Fibroblast of upper back skin (primary cell): ENCODE results near the gene BAIAP3.

Experiments
- DNase-seq: peaks from one replicate; pipeline ENCODE4 v3.0.0-alpha.2; 2013

The BAIAP3 gene

GRCh38 chr16:1374418-1375297 lies 41.2 kb downstream of the BAIAP3 start:
- no peak for DNase-seq

- no peak for DNase-seq
Measured at GRCh38 chr16:1375298-1375640, 41.8 kb downstream of the BAIAP3 start.

GRCh38 chr16:1375741-1376410 lies 42.4 kb downstream of the BAIAP3 start:
- DNase-seq, result no peak

GRCh38 chr16:1377406-1378010 lies 44.1 kb downstream of the BAIAP3 start:
- no peak for DNase-seq

- DNase-seq, result no peak
Measured at GRCh38 chr16:1378087-1378803, 44.8 kb downstream of the BAIAP3 start.

GRCh38 chr16:1378804-1379303 lies 45.4 kb downstream of the BAIAP3 start:
- DNase-seq, result peak; percentile 53

GRCh38 chr16:1379304-1380076 lies 46.0 kb downstream of the BAIAP3 start:
- peak; percentile 51 for DNase-seq

GRCh38 chr16:1380195-1380594 lies 46.8 kb downstream of the BAIAP3 start:
- DNase-seq, result no peak

- DNase-seq, result no peak
Measured at GRCh38 chr16:1381612-1382406, 48.4 kb downstream of the BAIAP3 start.

- no peak for DNase-seq
Measured at GRCh38 chr16:1383556-1383955, 50.1 kb downstream of the BAIAP3 start.

- no peak for DNase-seq
Measured at GRCh38 chr16:1385232-1385631, 51.8 kb downstream of the BAIAP3 start.

- no peak for DNase-seq
Measured at GRCh38 chr16:1387331-1387730, 53.9 kb downstream of the BAIAP3 start.

GRCh38 chr16:1389762-1390161 lies 56.3 kb downstream of the BAIAP3 start:
- no peak for DNase-seq

GRCh38 chr16:1390239-1390779 lies 56.9 kb downstream of the BAIAP3 start:
- no peak for DNase-seq

GRCh38 chr16:1392826-1393225 lies 59.4 kb downstream of the BAIAP3 start:
- DNase-seq, result no peak

- no peak for DNase-seq
Measured at GRCh38 chr16:1393613-1394176, 60.2 kb downstream of the BAIAP3 start.

- DNase-seq, result no peak
Measured at GRCh38 chr16:1394367-1394951, 61.0 kb downstream of the BAIAP3 start.

GRCh38 chr16:1395444-1396031 lies 62.1 kb downstream of the BAIAP3 start:
- DNase-seq, result no peak

- no peak for DNase-seq
Measured at GRCh38 chr16:1397779-1398178, 64.3 kb downstream of the BAIAP3 start.

- DNase-seq, result no peak
Measured at GRCh38 chr16:1398351-1398750, 64.9 kb downstream of the BAIAP3 start.
